Fibroblast of lung (primary cell): ENCODE data around the gene TJP3. TPM values are rescaled to one million over a fixed set of nuclear protein-coding genes. Genes with fewer than 3 reads are reported as not detected.
"Not testable (repeated sequence)": the region's sequence is repeated elsewhere in the genome, so short reads cannot be mapped to it uniquely, and the experiment has no call there.

ENCODE experiments used
- DNase-seq, 2 donors: peaks; one replicate each; pipeline versions ENCODE4 v3.0.0 to v3.0.0-alpha.2; 2010; ENCODE audit warnings: low read depth in 2 of 2
- H2AFZ ChIP-seq: 2 replicates; pipeline ENCODE4 v1.5.1; 2012; ENCODE audit warnings: low read length, control low read depth, inconsistent platforms
- H3K27ac ChIP-seq: 2 replicates; pipeline ENCODE4 v1.5.1; 2011; ENCODE audit warnings: low read length, control low read depth; ENCODE audit not compliant: insufficient read depth
- H3K27me3 ChIP-seq: 2 replicates; pipeline ENCODE4 v1.5.1; 2011; ENCODE audit warnings: mild to moderate bottlenecking, low read length; ENCODE audit not compliant: control insufficient read depth, insufficient read depth
- H3K36me3 ChIP-seq: 2 replicates; pipeline ENCODE4 v1.5.1; 2011; ENCODE audit warnings: low read length; ENCODE audit not compliant: control insufficient read depth, insufficient read depth
- H3K4me1 ChIP-seq: 2 replicates; pipeline ENCODE4 v1.5.1; 2011; ENCODE audit warnings: low read length; ENCODE audit not compliant: control insufficient read depth, insufficient read depth; ENCODE audit errors: extremely low read depth
- H3K4me2 ChIP-seq: 2 replicates; pipeline ENCODE4 v1.5.1; 2011; ENCODE audit warnings: low read length, control low read depth; ENCODE audit not compliant: insufficient read depth; ENCODE audit errors: extremely low read depth
- H3K4me3 ChIP-seq, 4 experiments: fragments of 200-600 bp in 1 of 4; sonication (generic) in 1 of 4; replicated peaks in 1 of 4; 2 replicates each; pipeline ENCODE4 v1.5.1; 2011 to 2016; ENCODE audit warnings: low read length in 4 of 4, low read depth in 3 of 4, mild to moderate bottlenecking in 3 of 4, control low read depth in 2 of 4, inconsistent platforms in 1 of 4, mixed read lengths in 1 of 4; ENCODE audit not compliant: insufficient read depth in 1 of 4; ENCODE audit errors: control extremely low read depth in 1 of 4
- H3K79me2 ChIP-seq: 2 replicates; pipeline ENCODE4 v1.5.1; 2012; ENCODE audit warnings: mild to moderate bottlenecking, low read length, inconsistent platforms; ENCODE audit not compliant: control insufficient read depth, insufficient read depth
- H3K9ac ChIP-seq: 2 replicates; pipeline ENCODE4 v1.5.1; 2011; ENCODE audit warnings: mild to moderate bottlenecking, low read length, control low read depth; ENCODE audit not compliant: insufficient read depth
- H3K9me3 ChIP-seq: 2 replicates; pipeline ENCODE4 v1.5.1; 2012; ENCODE audit warnings: low read depth, low read length; ENCODE audit not compliant: control insufficient read depth, insufficient read depth
- H4K20me1 ChIP-seq: 2 replicates; pipeline ENCODE4 v1.5.1; 2011; ENCODE audit warnings: low read length; ENCODE audit not compliant: control insufficient read depth, insufficient read depth; ENCODE audit errors: extremely low read depth
- CTCF ChIP-seq, 2 donors: IDR thresholded peaks in 1 of 2; conservative IDR thresholded peaks in 1 of 2; 1 replicate in 1 of 2; 2 replicates in 1 of 2; pipeline ENCODE4 v1.5.1; 2011 to 2012; ENCODE audit warnings: low read length in 2 of 2, control low read depth in 1 of 2, inconsistent platforms in 1 of 2, low read depth in 1 of 2, mild to moderate bottlenecking in 1 of 2
- EZH2 ChIP-seq: IDR thresholded peaks from 2 replicates; pipeline ENCODE4 v1.5.1; 2012; ENCODE audit warnings: low read length, control low read depth, mild to moderate bottlenecking; ENCODE audit errors: missing control alignments
- polyA plus RNA-seq, 2 donors: library from polyadenylated mRNA; depleted of rRNA in 1 of 2; stranded (reverse) in 1 of 2; unstranded in 1 of 2; fragments of >200 nt; gene quantifications; 2 replicates each; pipeline ENCODE4 v1.2.1, GENCODE V29; 2011 to 2012; ENCODE audit warnings: missing spikeins in 1 of 2
- total RNA-seq: library from RNA; depleted of rRNA; stranded (reverse); fragments of >200 nt; gene quantifications from 2 replicates; pipeline ENCODE4 v1.2.1, GENCODE V29; 2014

Gene TJP3
- total and polyA plus RNA-seq, 2 donors (not counting 1 experiment from before 2014, with no cell fraction given), result not detected

- H3K4me2 ChIP-seq, result no peak overlapping the region
- no peak overlapping the region for H3K27ac ChIP-seq
- H3K36me3 ChIP-seq, result peaks cover 19% of the 10 kb centered on the region
- TF ChIP-seq EZH2 (no peak), CTCF (conservative IDR thresholded peaks at IDR 0.05 in 1 of 2, IDR thresholded peaks at IDR 0.05 in 1 of 2; ENCODE audit: low read depth in 1 of 2, low read length in 2 of 2) (no peak)
- no peak overlapping the region for H3K4me3 ChIP-seq
- no peaks in the 10 kb centered on the region for H3K9me3 ChIP-seq
- no peak overlapping the region for H3K9ac ChIP-seq
- no peaks in the 10 kb centered on the region for H4K20me1 ChIP-seq
- H3K79me2 ChIP-seq, result no peaks in the 10 kb centered on the region
- no peaks in the 10 kb centered on the region for H3K27me3 ChIP-seq
- DNase-seq, result no peak
- no peak overlapping the region for H2AFZ ChIP-seq
- H3K4me1 ChIP-seq, result no peaks in the 10 kb centered on the region
Observed at GRCh38 chr19:3663838-3664237, 44.3 kb upstream of the TJP3 start.

- no peaks in the 10 kb centered on the region for H3K4me1 ChIP-seq
- no peaks in the 10 kb centered on the region for H3K27me3 ChIP-seq
- DNase-seq, result no peak
- H3K9me3 ChIP-seq, result no peaks in the 10 kb centered on the region
- H3K9ac ChIP-seq, result no peak overlapping the region
- no peak overlapping the region for H3K27ac ChIP-seq
- no peaks in the 10 kb centered on the region for H4K20me1 ChIP-seq
- H3K4me3 ChIP-seq, result no peak overlapping the region
- peaks cover 16% of the 10 kb centered on the region for H3K36me3 ChIP-seq
- H3K79me2 ChIP-seq, result no peaks in the 10 kb centered on the region
- no peak overlapping the region for H2AFZ ChIP-seq
- no peak overlapping the region for H3K4me2 ChIP-seq
- TF ChIP-seq EZH2, result no peak
- no peak for TF ChIP-seq CTCF (conservative IDR thresholded peaks at IDR 0.05 in 1 of 2, IDR thresholded peaks at IDR 0.05 in 1 of 2; ENCODE audit: low read depth in 1 of 2, low read length in 2 of 2)
Observed at GRCh38 chr19:3664879-3665642, 43.1 kb upstream of the TJP3 start.

GRCh38 chr19:3665681-3666544 lies 42.3 kb upstream of the TJP3 start:
- Histone ChIP-seq H3K4me3 (no peak overlapping the region), H3K9ac (no peak overlapping the region), H3K4me1 (peaks cover 8% of the 10 kb centered on the region), H3K27ac (no peak overlapping the region), H3K9me3 (no peaks in the 10 kb centered on the region), H3K27me3 (no peaks in the 10 kb centered on the region), H3K36me3 (peaks cover 16% of the 10 kb centered on the region), H2AFZ (no peak overlapping the region), H3K4me2 (no peak overlapping the region), H4K20me1 (no peaks in the 10 kb centered on the region), H3K79me2 (no peaks in the 10 kb centered on the region)
- TF ChIP-seq CTCF (conservative IDR thresholded peaks at IDR 0.05 in 1 of 2, IDR thresholded peaks at IDR 0.05 in 1 of 2; ENCODE audit: low read depth in 1 of 2, low read length in 2 of 2), result peak; percentile 59 to 76
- no peak for TF ChIP-seq EZH2
- no peak for DNase-seq

GRCh38 chr19:3666545-3666856 lies 41.7 kb upstream of the TJP3 start:
- not testable (repeated sequence) for H3K4me3 ChIP-seq, H4K20me1 ChIP-seq, H3K27me3 ChIP-seq, H3K9ac ChIP-seq, H3K79me2 ChIP-seq, H3K27ac ChIP-seq, H3K9me3 ChIP-seq, H3K4me2 ChIP-seq, DNase-seq, H2AFZ ChIP-seq
- Histone ChIP-seq H3K36me3 (peaks cover 15% of the 10 kb centered on the region), H3K4me1 (peaks cover 14% of the 10 kb centered on the region)
